ENCODE data around the gene MXRA7.

The MXRA7 gene

GRCh38 chr17:76696763-76697701 is 13.7 kb downstream of the MXRA7 start:
- TF ChIP-seq TCF12 (IDR thresholded peaks at IDR 0.05; ENCODE audit: low read depth) = no peak
- TF ChIP-seq REST (IDR thresholded peaks at IDR 0.05; ENCODE audit: low read depth) = no peak
- no peak for TF ChIP-seq TEAD4 (IDR thresholded peaks at IDR 0.05)
- no peak for TF ChIP-seq NFIC (IDR thresholded peaks at IDR 0.05)
- no peak for TF ChIP-seq YY1 (IDR thresholded peaks at IDR 0.05; ENCODE audit: low read depth)
- TF ChIP-seq TAF1 (IDR thresholded peaks at IDR 0.05; ENCODE audit: low read depth) = no peak
- no peak for TF ChIP-seq USF1 (IDR thresholded peaks at IDR 0.05)
- no peak for TF ChIP-seq ZBTB7A (IDR thresholded peaks at IDR 0.05; ENCODE audit: low read depth)
- TF ChIP-seq RAD21 (IDR thresholded peaks at IDR 0.05; ENCODE audit: low read depth) = no peak
- TF ChIP-seq MAX (IDR thresholded peaks at IDR 0.05) = no peak
- no peak for TF ChIP-seq EGR1 (IDR thresholded peaks at IDR 0.05)
- no peak for TF ChIP-seq CEBPB (IDR thresholded peaks at IDR 0.05)
- no peak for TF ChIP-seq FOXM1 (IDR thresholded peaks at IDR 0.05; ENCODE audit: borderline replicate concordance, low read depth)
- TF ChIP-seq EP300 (IDR thresholded peaks at IDR 0.05; ENCODE audit: borderline replicate concordance) = no peak
- TF ChIP-seq CREB1 (IDR thresholded peaks at IDR 0.05; ENCODE audit: low read depth) = no peak

GRCh38 chr17:76695059-76695831 is 15.5 kb downstream of the MXRA7 start:
- TF ChIP-seq FOXM1 (IDR thresholded peaks at IDR 0.05; ENCODE audit: borderline replicate concordance, low read depth) (no peak), YY1 (IDR thresholded peaks at IDR 0.05; ENCODE audit: low read depth) (no peak), TEAD4 (IDR thresholded peaks at IDR 0.05) (no peak), MAX (IDR thresholded peaks at IDR 0.05) (no peak), CREB1 (IDR thresholded peaks at IDR 0.05; ENCODE audit: low read depth) (no peak), USF1 (IDR thresholded peaks at IDR 0.05) (no peak), CEBPB (IDR thresholded peaks at IDR 0.05) (no peak), EP300 (IDR thresholded peaks at IDR 0.05; ENCODE audit: borderline replicate concordance) (no peak), ZBTB7A (IDR thresholded peaks at IDR 0.05; ENCODE audit: low read depth) (no peak), TCF12 (IDR thresholded peaks at IDR 0.05; ENCODE audit: low read depth) (no peak), RAD21 (IDR thresholded peaks at IDR 0.05; ENCODE audit: low read depth) (no peak), TAF1 (IDR thresholded peaks at IDR 0.05; ENCODE audit: low read depth) (no peak), REST (IDR thresholded peaks at IDR 0.05; ENCODE audit: low read depth) (no peak), EGR1 (IDR thresholded peaks at IDR 0.05) (no peak), NFIC (IDR thresholded peaks at IDR 0.05) (no peak)

GRCh38 chr17:76691379-76692191 is 19.2 kb downstream of the MXRA7 start:
- TF ChIP-seq REST (IDR thresholded peaks at IDR 0.05; ENCODE audit: low read depth) = no peak
- no peak for TF ChIP-seq USF1 (IDR thresholded peaks at IDR 0.05)
- no peak for TF ChIP-seq TCF12 (IDR thresholded peaks at IDR 0.05; ENCODE audit: low read depth)
- TF ChIP-seq MAX (IDR thresholded peaks at IDR 0.05) = no peak
- TF ChIP-seq CEBPB (IDR thresholded peaks at IDR 0.05) = no peak
- TF ChIP-seq TAF1 (IDR thresholded peaks at IDR 0.05; ENCODE audit: low read depth) = no peak
- no peak for TF ChIP-seq EP300 (IDR thresholded peaks at IDR 0.05; ENCODE audit: borderline replicate concordance)
- no peak for TF ChIP-seq RAD21 (IDR thresholded peaks at IDR 0.05; ENCODE audit: low read depth)
- no peak for TF ChIP-seq YY1 (IDR thresholded peaks at IDR 0.05; ENCODE audit: low read depth)
- TF ChIP-seq EGR1 (IDR thresholded peaks at IDR 0.05) = no peak
- no peak for TF ChIP-seq FOXM1 (IDR thresholded peaks at IDR 0.05; ENCODE audit: borderline replicate concordance, low read depth)
- TF ChIP-seq TEAD4 (IDR thresholded peaks at IDR 0.05) = no peak
- TF ChIP-seq CREB1 (IDR thresholded peaks at IDR 0.05; ENCODE audit: low read depth) = no peak
- TF ChIP-seq NFIC (IDR thresholded peaks at IDR 0.05) = no peak
- no peak for TF ChIP-seq ZBTB7A (IDR thresholded peaks at IDR 0.05; ENCODE audit: low read depth)

All from Ishikawa (cell line).